ENCODE measurements around the gene KCNG2. TPM values are rescaled to one million over a fixed set of nuclear protein-coding genes. Genes with fewer than 3 reads are reported as not detected.

Gene KCNG2
- total and polyA plus RNA-seq, 2 of the 13 experiments (the other 11 are each of a cell fraction or from before 2014, with no cell fraction given): not detected

DNA sequence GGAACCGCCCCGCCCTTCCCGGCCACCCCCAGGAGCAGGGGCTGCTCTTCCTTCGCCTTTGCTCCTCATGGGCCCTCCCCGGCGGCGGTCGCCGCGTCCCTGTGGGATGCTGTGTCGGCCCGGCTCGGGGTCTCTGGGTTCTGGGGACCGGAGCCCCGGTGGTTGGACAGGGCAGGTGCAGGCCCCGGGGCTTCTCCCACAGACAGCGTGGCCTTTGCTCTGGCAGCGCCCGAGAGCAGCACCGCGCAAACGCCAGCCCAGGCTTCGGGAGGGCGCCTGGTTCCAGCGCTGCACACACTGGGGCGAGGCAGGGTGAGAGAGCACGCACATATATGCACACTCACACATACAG lies 9.0 kb upstream of the KCNG2 start (continued):
- TF ChIP-seq, protein P1, sequence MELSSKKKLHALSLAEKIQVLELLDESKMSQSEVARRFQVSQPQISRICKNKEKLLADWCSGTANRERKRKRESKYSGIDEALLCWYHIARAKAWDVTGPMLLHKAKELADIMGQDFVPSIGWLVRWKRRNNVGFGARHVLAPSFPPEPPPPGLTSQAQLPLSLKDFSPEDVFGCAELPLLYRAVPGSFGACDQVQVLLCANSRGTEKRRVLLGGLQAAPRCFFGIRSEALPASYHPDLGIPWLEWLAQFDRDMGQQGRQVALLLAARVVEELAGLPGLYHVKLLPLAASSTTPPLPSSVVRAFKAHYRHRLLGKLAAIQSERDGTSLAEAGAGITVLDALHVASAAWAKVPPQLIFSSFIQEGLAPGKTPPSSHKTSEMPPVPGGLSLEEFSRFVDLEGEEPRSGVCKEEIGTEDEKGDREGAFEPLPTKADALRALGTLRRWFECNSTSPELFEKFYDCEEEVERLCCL (CRISPR knock-in tag; IDR thresholded peaks at IDR 0.05; ENCODE audit: borderline replicate concordance): no peak
- TF ChIP-seq ZNF792 (CRISPR knock-in tag; IDR thresholded peaks at IDR 0.05) (no peak), FOXA1 (IDR thresholded peaks at IDR 0.05) (no peak), FOXA1 (CRISPR knock-in tag; IDR thresholded peaks at IDR 0.05) (no peak), TGIF2 (CRISPR knock-in tag; IDR thresholded peaks at IDR 0.05) (no peak), ZNF710 (CRISPR knock-in tag; IDR thresholded peaks at IDR 0.05; ENCODE audit: borderline replicate concordance) (no peak), TMF1 (CRISPR knock-in tag; IDR thresholded peaks at IDR 0.05; ENCODE audit: low read depth) (no peak), HDAC1 (CRISPR knock-in tag; IDR thresholded peaks at IDR 0.05) (no peak), MAF1 (CRISPR knock-in tag; IDR thresholded peaks at IDR 0.05; ENCODE audit: borderline replicate concordance) (no peak)

DNA sequence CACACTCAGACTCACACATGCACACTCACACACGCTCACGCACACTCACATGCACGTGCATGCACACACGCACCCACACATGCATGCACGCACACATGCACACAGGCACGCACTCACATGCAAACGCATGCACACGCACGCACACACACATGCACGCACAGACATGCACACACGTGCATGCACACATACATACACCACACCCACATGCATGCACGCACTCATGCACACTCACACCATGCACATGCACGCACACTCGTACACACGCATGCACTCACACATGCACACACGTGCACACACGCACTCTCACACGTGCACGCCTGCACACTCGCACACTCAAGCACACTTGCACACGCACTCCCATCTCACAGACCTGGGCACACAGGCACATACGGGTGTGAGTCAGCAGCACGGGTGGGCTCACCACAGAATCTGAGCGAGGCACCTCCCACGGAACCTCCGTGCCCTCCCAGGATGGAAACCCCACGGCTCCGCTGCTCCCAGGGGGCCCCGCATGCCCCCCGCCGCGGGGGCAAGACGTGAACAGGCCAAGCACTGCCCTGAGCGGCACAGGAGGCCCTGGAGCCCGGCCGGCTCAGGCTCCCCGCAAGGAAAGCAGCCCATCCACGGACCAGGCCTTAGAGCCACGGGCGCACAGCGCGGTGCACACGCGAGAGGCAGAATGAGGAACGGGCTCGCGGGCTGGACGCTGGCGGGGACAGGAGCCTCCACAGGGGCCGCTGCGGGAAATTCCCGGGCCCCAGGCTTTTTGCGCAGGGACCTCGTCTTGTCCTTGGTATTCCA lies 8.4 kb upstream of the KCNG2 start:
- Histone ChIP-seq H4K20me1 (ENCODE audit: insufficient read depth, low read length) (no peaks in the 10 kb centered on the region), H2AFZ (ENCODE audit: low read length) (no peak overlapping the region), H3K4me2 (ENCODE audit: low read depth, low read length) (no peak overlapping the region), H3K4me3 (replicated peaks in 1 of 3; ENCODE audit: insufficient read depth in 1 of 3, low read depth in 2 of 3, low read length in 3 of 3) (no peak overlapping the region), H3K9me3 (ENCODE audit: low read length) (no peaks in the 10 kb centered on the region), H3K36me3 (replicated peaks in 1 of 2; ENCODE audit: control insufficient read depth in 1 of 2, insufficient read depth in 2 of 2, low read length in 2 of 2) (no peaks in the 10 kb centered on the region), H3K4me1 (ENCODE audit: insufficient read depth, low read length) (peaks cover 24% of the 10 kb centered on the region), H3K79me2 (ENCODE audit: insufficient read depth, low read length) (no peaks in the 10 kb centered on the region), H3K9ac (ENCODE audit: insufficient read depth, low read depth, low read length) (no peak overlapping the region), H3K27ac (ENCODE audit: extremely low read length, insufficient read depth, low read length) (no peak overlapping the region), H3K27me3 (ENCODE audit: control insufficient read depth in 1 of 2, insufficient read depth in 2 of 2, low read length in 2 of 2) (peaks cover 8 to 35% of the 10 kb centered on the region in 2 experiments)
- intact Hi-C loops (cut with micrococcal nuclease; ENCODE audit: unreplicated experiment) (no loop called here), in situ Hi-C loops (cut with HindIII; ENCODE audit: extremely low pct_ligation_motif_present, low pct_unique_long_range_greater_than_20kb) (no loop called here)
- BruUV-seq (replicated peaks): no TSS peak
- CTCF ChIA-PET (ENCODE audit: low intra/inter-chr PET ratio, low total read pairs): no interaction called here
- WGBS (ENCODE audit: low lambda C conversion rate): 89% methylated on average over 40 of the region's 54 CpGs
- ATAC-seq (no peak), FAIRE-seq (no peak), DNase-seq (ENCODE audit: low spot score) (no peak)
- TF ChIP-seq, protein P2, sequence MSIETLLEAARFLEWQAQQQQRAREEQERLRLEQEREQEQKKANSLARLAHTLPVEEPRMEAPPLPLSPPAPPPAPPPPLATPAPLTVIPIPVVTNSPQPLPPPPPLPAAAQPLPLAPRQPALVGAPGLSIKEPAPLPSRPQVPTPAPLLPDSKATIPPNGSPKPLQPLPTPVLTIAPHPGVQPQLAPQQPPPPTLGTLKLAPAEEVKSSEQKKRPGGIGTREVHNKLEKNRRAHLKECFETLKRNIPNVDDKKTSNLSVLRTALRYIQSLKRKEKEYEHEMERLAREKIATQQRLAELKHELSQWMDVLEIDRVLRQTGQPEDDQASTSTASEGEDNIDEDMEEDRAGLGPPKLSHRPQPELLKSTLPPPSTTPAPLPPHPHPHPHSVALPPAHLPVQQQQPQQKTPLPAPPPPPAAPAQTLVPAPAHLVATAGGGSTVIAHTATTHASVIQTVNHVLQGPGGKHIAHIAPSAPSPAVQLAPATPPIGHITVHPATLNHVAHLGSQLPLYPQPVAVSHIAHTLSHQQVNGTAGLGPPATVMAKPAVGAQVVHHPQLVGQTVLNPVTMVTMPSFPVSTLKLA (IDR thresholded peaks at IDR 0.05): peak; percentile 90
- TF ChIP-seq ZNF709 (CRISPR knock-in tag; IDR thresholded peaks at IDR 0.05): no peak
- POLR2A ChIA-PET: no interaction called here

Measured in HepG2 (cell line).